ENCODE measurements around the gene NRCAM.
"Not testable (repeated sequence)": the region's sequence is repeated elsewhere in the genome, so short reads cannot be mapped to it uniquely, and the experiment has no call there.

NRCAM gene

GRCh38 chr7:108282427-108282996, 173.7 kb downstream of the NRCAM start:
- H3K36me3 ChIP-seq (ENCODE audit: insufficient read depth, low read length) = no peaks in the 10 kb centered on the region; the same call in 1 of the 2 replicates
- 0 out of 2 replicates have a peak, but pooled peaks cover 9% of the 10 kb centered on the region for H3K4me1 ChIP-seq (ENCODE audit: insufficient read depth, low read length)
- H3K9me3 ChIP-seq (ENCODE audit: control insufficient read depth, insufficient read depth, low read length) = no peaks in the 10 kb centered on the region
- H3K9ac ChIP-seq (ENCODE audit: low read depth, low read length) = no peak overlapping the region

- Histone ChIP-seq H3K9ac (ENCODE audit: low read depth, low read length) (no peak overlapping the region), H3K36me3 (ENCODE audit: insufficient read depth, low read length) (no peaks in the 10 kb centered on the region; the same call in 1 of the 2 replicates), H3K4me1 (ENCODE audit: insufficient read depth, low read length) (0 out of 2 replicates have a peak, but pooled peaks cover 8% of the 10 kb centered on the region), H3K9me3 (ENCODE audit: control insufficient read depth, insufficient read depth, low read length) (no peaks in the 10 kb centered on the region)
Observed at GRCh38 chr7:108280136-108280535, 176.1 kb downstream of the NRCAM start.

GRCh38 chr7:108278776-108279175, 177.5 kb downstream of the NRCAM start:
- no peak overlapping the region for H3K9ac ChIP-seq (ENCODE audit: low read depth, low read length)
- no peaks in the 10 kb centered on the region for H3K4me1 ChIP-seq (ENCODE audit: insufficient read depth, low read length)
- no peaks in the 10 kb centered on the region for H3K9me3 ChIP-seq (ENCODE audit: control insufficient read depth, insufficient read depth, low read length)
- H3K36me3 ChIP-seq (ENCODE audit: insufficient read depth, low read length) = no peaks in the 10 kb centered on the region

GRCh38 chr7:108278281-108278680, 178.0 kb downstream of the NRCAM start:
- H3K9me3 ChIP-seq (ENCODE audit: control insufficient read depth, insufficient read depth, low read length) = no peaks in the 10 kb centered on the region
- no peaks in the 10 kb centered on the region for H3K4me1 ChIP-seq (ENCODE audit: insufficient read depth, low read length)
- no peaks in the 10 kb centered on the region for H3K36me3 ChIP-seq (ENCODE audit: insufficient read depth, low read length)
- H3K9ac ChIP-seq (ENCODE audit: low read depth, low read length) = no peak overlapping the region

DNA sequence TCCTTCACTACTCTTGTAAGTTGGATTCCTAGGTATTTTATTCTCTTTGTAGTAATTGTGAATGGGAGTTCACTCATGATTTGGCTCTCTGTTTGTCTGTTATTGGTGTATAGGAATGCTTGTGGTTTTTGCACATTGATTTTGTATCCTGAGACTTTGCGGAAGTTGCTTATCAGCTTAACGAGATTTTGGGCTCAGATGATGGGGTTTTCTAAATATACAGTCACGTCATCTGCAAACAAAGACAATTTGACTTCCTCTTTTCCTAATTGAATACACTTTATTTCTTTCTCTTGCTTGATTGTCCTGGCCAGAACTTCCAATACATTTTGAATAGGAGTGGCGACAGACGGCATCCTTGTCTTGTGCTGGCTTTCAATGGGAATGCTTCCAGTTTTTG, 181.8 kb downstream of the NRCAM start:
- not testable (repeated sequence) for H3K9ac ChIP-seq (ENCODE audit: low read depth, low read length); H3K36me3 ChIP-seq (ENCODE audit: insufficient read depth, low read length); H3K4me1 ChIP-seq (ENCODE audit: insufficient read depth, low read length); H3K9me3 ChIP-seq (ENCODE audit: control insufficient read depth, insufficient read depth, low read length)

DNA sequence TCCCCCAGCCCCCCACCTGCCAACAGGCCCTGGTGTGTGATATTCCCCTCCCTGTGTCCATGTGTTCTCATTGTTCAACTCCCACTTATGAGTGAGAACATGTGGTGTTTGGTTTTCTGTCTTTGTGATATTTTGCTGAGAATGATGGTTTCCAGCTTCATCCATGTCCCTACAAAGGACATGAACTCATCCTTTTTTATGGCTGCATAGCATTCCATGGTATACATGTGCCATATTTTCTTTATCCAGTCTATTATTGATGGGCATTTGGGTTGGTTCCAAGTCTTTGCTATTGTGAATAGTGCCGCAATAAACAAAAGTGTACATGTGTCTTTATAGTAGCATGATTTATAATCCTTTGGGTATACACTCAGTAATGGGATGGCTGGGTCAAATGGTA, 183.3 kb downstream of the NRCAM start:
- not testable (repeated sequence) for H3K36me3 ChIP-seq (ENCODE audit: insufficient read depth, low read length); H3K9me3 ChIP-seq (ENCODE audit: control insufficient read depth, insufficient read depth, low read length); H3K4me1 ChIP-seq (ENCODE audit: insufficient read depth, low read length); H3K9ac ChIP-seq (ENCODE audit: low read depth, low read length)

- no peak overlapping the region for H3K9ac ChIP-seq (ENCODE audit: low read depth, low read length)
- H3K36me3 ChIP-seq (ENCODE audit: insufficient read depth, low read length) = no peaks in the 10 kb centered on the region
- no peaks in the 10 kb centered on the region for H3K4me1 ChIP-seq (ENCODE audit: insufficient read depth, low read length)
- H3K9me3 ChIP-seq (ENCODE audit: control insufficient read depth, insufficient read depth, low read length) = no peaks in the 10 kb centered on the region
Observed at GRCh38 chr7:108270385-108271015, 185.7 kb downstream of the NRCAM start.

GRCh38 chr7:108268200-108268820, 187.9 kb downstream of the NRCAM start:
- H3K9ac ChIP-seq (ENCODE audit: low read depth, low read length) = no peak overlapping the region
- no peaks in the 10 kb centered on the region for H3K9me3 ChIP-seq (ENCODE audit: control insufficient read depth, insufficient read depth, low read length)
- H3K4me1 ChIP-seq (ENCODE audit: insufficient read depth, low read length) = no peaks in the 10 kb centered on the region
- H3K36me3 ChIP-seq (ENCODE audit: insufficient read depth, low read length) = no peaks in the 10 kb centered on the region

- no peaks in the 10 kb centered on the region for H3K4me1 ChIP-seq (ENCODE audit: insufficient read depth, low read length)
- H3K9me3 ChIP-seq (ENCODE audit: control insufficient read depth, insufficient read depth, low read length) = no peaks in the 10 kb centered on the region
- H3K36me3 ChIP-seq (ENCODE audit: insufficient read depth, low read length) = no peaks in the 10 kb centered on the region
- no peak overlapping the region for H3K9ac ChIP-seq (ENCODE audit: low read depth, low read length)
Observed at GRCh38 chr7:108267615-108268014, 188.6 kb downstream of the NRCAM start.

GRCh38 chr7:108266491-108266890, 189.7 kb downstream of the NRCAM start:
- Histone ChIP-seq H3K36me3 (ENCODE audit: insufficient read depth, low read length) (no peaks in the 10 kb centered on the region), H3K9me3 (ENCODE audit: control insufficient read depth, insufficient read depth, low read length) (no peaks in the 10 kb centered on the region), H3K9ac (ENCODE audit: low read depth, low read length) (no peak overlapping the region), H3K4me1 (ENCODE audit: insufficient read depth, low read length) (no peaks in the 10 kb centered on the region)

DNA sequence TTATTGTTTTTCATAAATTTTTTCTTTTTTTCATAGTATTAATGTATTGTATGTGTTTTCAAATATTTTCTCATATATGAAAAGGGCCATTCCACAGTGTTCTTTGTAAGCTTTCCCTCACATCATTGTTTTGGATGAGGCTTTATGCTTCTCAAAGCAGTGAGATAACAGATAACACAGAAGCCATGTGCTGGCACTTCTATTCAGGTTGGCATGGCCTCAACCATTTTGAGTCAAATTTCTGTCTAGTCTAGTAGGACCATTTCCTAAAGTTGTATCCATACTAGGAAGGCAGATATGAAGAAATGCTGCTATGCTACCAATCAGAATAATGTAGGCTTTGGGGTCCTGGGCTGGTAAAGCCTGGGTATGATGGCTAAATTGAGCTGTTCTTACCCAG, 190.2 kb downstream of the NRCAM start:
- Histone ChIP-seq H3K9me3 (ENCODE audit: control insufficient read depth, insufficient read depth, low read length) (no peaks in the 10 kb centered on the region), H3K4me1 (ENCODE audit: insufficient read depth, low read length) (no peaks in the 10 kb centered on the region), H3K36me3 (ENCODE audit: insufficient read depth, low read length) (no peaks in the 10 kb centered on the region), H3K9ac (ENCODE audit: low read depth, low read length) (no peak overlapping the region)

GRCh38 chr7:108265007-108265406, 191.2 kb downstream of the NRCAM start:
- Histone ChIP-seq H3K9ac (ENCODE audit: low read depth, low read length) (no peak overlapping the region), H3K36me3 (ENCODE audit: insufficient read depth, low read length) (no peaks in the 10 kb centered on the region), H3K4me1 (ENCODE audit: insufficient read depth, low read length) (no peaks in the 10 kb centered on the region), H3K9me3 (ENCODE audit: control insufficient read depth, insufficient read depth, low read length) (no peaks in the 10 kb centered on the region)

- Histone ChIP-seq H3K4me1 (ENCODE audit: insufficient read depth, low read length) (no peaks in the 10 kb centered on the region), H3K9ac (ENCODE audit: low read depth, low read length) (no peak overlapping the region), H3K9me3 (ENCODE audit: control insufficient read depth, insufficient read depth, low read length) (no peaks in the 10 kb centered on the region), H3K36me3 (ENCODE audit: insufficient read depth, low read length) (no peaks in the 10 kb centered on the region)
Observed at GRCh38 chr7:108263425-108263824, 192.8 kb downstream of the NRCAM start.

DNA sequence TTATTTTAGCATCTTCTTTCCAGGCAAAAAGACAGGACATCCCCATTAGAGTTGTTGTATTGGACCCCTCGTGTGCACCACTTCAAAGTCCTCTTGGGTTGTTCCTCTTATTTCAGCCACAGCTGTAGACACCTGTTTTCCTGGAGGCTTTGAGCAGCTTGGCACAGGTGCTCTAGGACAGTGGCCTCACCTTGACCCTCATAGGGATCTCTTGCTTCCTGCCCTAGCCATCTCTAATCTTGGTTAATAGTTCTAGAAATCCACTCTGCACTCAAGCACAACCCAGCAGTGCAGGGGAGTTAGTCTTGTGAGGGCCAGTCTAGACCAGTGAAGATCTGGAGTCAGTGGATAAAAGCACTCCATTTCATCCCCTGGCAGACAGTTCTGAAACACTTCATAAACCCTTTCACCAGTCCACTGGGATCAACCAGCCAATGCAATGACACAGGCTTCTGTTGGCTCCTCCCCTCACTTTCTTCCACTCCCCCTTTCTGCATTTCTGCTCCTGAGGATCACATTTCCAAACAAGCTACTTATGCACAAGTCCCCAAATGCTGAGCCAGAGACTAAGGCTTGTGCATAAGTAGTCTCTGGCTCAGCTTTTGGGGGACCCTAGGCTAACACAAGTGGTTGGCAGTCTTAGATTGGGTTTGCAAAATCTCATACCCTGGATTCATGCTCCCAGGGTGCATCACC, 194.5 kb downstream of the NRCAM start:
- no peak overlapping the region for H3K9ac ChIP-seq (ENCODE audit: low read depth, low read length)
- no peaks in the 10 kb centered on the region for H3K4me1 ChIP-seq (ENCODE audit: insufficient read depth, low read length)
- H3K36me3 ChIP-seq (ENCODE audit: insufficient read depth, low read length) = no peaks in the 10 kb centered on the region
- H3K9me3 ChIP-seq (ENCODE audit: control insufficient read depth, insufficient read depth, low read length) = no peaks in the 10 kb centered on the region

- H3K4me1 ChIP-seq (ENCODE audit: insufficient read depth, low read length); H3K9ac ChIP-seq (ENCODE audit: low read depth, low read length); H3K9me3 ChIP-seq (ENCODE audit: control insufficient read depth, insufficient read depth, low read length); H3K36me3 ChIP-seq (ENCODE audit: insufficient read depth, low read length): not testable (repeated sequence)
Observed at GRCh38 chr7:108259447-108259846, 196.8 kb downstream of the NRCAM start.

Measured in ES-I3 (cell line).